Measurements from ENCODE around the gene TRIM56. TPM values are rescaled to one million over a fixed set of nuclear protein-coding genes. Genes with fewer than 3 reads are reported as not detected.

TRIM56 gene
- total and polyA plus RNA-seq, 2 of the 13 experiments (the other 11 are each of a cell fraction or from before 2014, with no cell fraction given), result 3.2 to 7.1 TPM

DNA sequence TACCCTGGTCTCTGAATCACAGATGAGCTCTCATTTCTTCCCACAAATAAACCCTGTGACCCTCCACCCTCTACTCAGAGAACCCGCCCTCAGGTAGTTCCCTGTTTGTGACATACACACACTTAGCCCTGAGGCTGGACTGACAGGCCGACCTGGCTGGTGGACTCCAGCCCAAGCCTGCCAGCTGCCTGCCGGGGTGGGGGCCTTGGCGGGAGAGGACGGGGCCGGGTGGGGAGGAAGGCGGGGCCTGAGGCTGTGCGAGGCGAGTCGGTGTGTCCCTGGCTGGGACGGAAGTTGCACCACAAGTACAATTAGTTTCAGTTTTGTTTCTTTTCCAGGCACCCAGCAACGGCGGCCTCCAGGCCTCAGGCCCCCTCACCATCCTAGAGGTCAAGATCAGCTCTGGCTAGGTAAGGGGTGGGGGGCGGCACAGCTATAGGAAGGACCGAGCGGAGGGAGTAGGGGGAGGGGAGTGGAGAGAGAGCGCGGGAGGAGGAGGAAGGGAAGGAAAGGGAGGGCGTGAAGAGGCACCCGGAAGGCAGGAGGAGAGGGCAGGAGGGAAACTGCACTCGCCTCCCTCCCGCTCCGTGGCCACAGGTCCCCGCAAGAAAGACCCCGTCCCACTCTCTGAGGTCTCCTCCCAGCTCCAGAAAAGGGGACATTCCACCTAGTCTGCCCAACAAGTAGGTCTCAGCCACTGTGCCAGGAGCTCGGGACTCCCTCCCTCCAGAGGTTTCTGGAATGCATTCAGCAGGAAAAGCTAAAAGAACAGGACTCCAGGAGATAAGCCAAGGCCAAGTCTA lies at the start of gene TRIM56 (continued):
- TF ChIP-seq, protein P1, sequence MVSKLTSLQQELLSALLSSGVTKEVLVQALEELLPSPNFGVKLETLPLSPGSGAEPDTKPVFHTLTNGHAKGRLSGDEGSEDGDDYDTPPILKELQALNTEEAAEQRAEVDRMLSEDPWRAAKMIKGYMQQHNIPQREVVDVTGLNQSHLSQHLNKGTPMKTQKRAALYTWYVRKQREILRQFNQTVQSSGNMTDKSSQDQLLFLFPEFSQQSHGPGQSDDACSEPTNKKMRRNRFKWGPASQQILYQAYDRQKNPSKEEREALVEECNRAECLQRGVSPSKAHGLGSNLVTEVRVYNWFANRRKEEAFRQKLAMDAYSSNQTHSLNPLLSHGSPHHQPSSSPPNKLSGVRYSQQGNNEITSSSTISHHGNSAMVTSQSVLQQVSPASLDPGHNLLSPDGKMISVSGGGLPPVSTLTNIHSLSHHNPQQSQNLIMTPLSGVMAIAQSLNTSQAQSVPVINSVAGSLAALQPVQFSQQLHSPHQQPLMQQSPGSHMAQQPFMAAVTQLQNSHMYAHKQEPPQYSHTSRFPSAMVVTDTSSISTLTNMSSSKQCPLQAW (CRISPR knock-in tag; IDR thresholded peaks at IDR 0.05), result no peak; the same call in 1 of the 2 replicates
- TF ChIP-seq TOPORS (CRISPR knock-in tag; IDR thresholded peaks at IDR 0.05), result no peak
- TF ChIP-seq CC2D1A (CRISPR knock-in tag; IDR thresholded peaks at IDR 0.05), result no peak
- TF ChIP-seq ZNF205 (CRISPR knock-in tag; IDR thresholded peaks at IDR 0.05), result no peak
- TF ChIP-seq GATA4 (IDR thresholded peaks at IDR 0.05; ENCODE audit: borderline replicate concordance, low read depth), result no peak
- TF ChIP-seq, protein P2, sequence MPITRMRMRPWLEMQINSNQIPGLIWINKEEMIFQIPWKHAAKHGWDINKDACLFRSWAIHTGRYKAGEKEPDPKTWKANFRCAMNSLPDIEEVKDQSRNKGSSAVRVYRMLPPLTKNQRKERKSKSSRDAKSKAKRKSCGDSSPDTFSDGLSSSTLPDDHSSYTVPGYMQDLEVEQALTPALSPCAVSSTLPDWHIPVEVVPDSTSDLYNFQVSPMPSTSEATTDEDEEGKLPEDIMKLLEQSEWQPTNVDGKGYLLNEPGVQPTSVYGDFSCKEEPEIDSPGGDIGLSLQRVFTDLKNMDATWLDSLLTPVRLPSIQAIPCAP (CRISPR knock-in tag; IDR thresholded peaks at IDR 0.05; ENCODE audit: low read depth), result peak; percentile 90; the same call in 1 of the 2 replicates
- TF ChIP-seq NFE2L2 (IDR thresholded peaks at IDR 0.05; ENCODE audit: low read length), result no peak
- TF ChIP-seq KLF11 (CRISPR knock-in tag; IDR thresholded peaks at IDR 0.05), result no peak
- TF ChIP-seq ZNF383 (CRISPR knock-in tag; IDR thresholded peaks at IDR 0.05; ENCODE audit: borderline replicate concordance), result no peak
- no peak for TF ChIP-seq ELF4 (CRISPR knock-in tag; IDR thresholded peaks at IDR 0.05; ENCODE audit: borderline replicate concordance)
- no peak for TF ChIP-seq ZEB1 (IDR thresholded peaks at IDR 0.05; ENCODE audit: insufficient replicate concordance, low read depth)
- TF ChIP-seq FLYWCH1 (CRISPR knock-in tag; IDR thresholded peaks at IDR 0.05), result no peak
- peak; percentile 39; the same call in 1 of the 2 replicates for TF ChIP-seq ZNF441 (CRISPR knock-in tag; IDR thresholded peaks at IDR 0.05; ENCODE audit: borderline replicate concordance)
- TF ChIP-seq CHD4 (IDR thresholded peaks at IDR 0.05; ENCODE audit: borderline replicate concordance, low read length), result no peak
- TF ChIP-seq NFE2L1 (CRISPR knock-in tag; IDR thresholded peaks at IDR 0.05; ENCODE audit: borderline replicate concordance), result no peak
- TF ChIP-seq, protein P3, sequence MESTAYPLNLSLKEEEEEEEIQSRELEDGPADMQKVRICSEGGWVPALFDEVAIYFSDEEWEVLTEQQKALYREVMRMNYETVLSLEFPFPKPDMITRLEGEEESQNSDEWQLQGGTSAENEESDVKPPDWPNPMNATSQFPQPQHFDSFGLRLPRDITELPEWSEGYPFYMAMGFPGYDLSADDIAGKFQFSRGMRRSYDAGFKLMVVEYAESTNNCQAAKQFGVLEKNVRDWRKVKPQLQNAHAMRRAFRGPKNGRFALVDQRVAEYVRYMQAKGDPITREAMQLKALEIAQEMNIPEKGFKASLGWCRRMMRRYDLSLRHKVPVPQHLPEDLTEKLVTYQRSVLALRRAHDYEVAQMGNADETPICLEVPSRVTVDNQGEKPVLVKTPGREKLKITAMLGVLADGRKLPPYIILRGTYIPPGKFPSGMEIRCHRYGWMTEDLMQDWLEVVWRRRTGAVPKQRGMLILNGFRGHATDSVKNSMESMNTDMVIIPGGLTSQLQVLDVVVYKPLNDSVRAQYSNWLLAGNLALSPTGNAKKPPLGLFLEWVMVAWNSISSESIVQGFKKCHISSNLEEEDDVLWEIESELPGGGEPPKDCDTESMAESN (CRISPR knock-in tag; conservative IDR thresholded peaks at IDR 0.05), result peak; percentile 90
